ENCODE results near the gene RNASE8.
A peak's percentile ranks its signal among the peaks of the same experiment; 100 is the strongest.
"Not testable (repeated sequence)": the region's sequence is repeated elsewhere in the genome, so short reads cannot be mapped to it uniquely, and the experiment has no call there.

The RNASE8 gene, protein sequence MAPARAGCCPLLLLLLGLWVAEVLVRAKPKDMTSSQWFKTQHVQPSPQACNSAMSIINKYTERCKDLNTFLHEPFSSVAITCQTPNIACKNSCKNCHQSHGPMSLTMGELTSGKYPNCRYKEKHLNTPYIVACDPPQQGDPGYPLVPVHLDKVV

DNA sequence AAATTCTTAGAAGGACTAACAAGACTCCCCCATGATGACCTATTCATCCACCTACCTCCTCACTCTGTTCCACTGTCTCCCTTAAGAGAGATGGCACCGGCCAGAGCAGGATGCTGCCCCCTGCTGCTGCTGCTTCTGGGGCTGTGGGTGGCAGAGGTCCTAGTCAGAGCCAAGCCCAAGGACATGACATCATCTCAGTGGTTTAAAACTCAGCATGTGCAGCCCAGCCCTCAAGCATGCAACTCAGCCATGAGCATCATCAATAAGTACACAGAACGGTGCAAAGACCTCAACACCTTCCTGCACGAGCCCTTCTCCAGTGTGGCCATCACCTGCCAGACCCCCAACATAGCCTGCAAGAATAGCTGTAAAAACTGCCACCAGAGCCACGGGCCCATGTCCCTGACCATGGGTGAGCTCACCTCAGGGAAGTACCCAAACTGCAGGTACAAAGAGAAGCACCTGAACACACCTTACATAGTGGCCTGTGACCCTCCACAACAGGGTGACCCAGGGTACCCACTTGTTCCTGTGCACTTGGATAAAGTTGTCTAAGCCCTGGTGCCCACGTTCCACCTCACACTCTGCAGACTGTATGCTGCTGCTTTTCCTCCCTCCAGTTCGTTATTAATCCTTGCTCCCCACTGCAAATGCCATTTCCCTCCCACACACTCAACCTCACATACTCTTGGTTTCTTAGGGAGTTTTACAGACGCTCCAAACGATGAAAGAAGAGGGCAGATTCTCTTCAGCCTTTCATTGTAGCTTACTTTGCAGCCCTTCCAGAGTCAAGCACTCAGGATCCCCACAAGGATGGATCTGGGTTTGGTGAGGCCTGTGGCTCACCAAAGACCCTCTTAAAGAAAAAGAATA, at the start of gene RNASE8:
RNASE8 (plus strand) TSS at position 20 of the 873 bp plus-strand sequence; CDS start at position 91, 71 bp downstream.
- no peak for DNase-seq (ENCODE audit: low read depth)
- no peak within 1 kb of the TSS for H3K4me3 ChIP-seq (ENCODE audit: low read length)
- TF ChIP-seq, protein P1, sequence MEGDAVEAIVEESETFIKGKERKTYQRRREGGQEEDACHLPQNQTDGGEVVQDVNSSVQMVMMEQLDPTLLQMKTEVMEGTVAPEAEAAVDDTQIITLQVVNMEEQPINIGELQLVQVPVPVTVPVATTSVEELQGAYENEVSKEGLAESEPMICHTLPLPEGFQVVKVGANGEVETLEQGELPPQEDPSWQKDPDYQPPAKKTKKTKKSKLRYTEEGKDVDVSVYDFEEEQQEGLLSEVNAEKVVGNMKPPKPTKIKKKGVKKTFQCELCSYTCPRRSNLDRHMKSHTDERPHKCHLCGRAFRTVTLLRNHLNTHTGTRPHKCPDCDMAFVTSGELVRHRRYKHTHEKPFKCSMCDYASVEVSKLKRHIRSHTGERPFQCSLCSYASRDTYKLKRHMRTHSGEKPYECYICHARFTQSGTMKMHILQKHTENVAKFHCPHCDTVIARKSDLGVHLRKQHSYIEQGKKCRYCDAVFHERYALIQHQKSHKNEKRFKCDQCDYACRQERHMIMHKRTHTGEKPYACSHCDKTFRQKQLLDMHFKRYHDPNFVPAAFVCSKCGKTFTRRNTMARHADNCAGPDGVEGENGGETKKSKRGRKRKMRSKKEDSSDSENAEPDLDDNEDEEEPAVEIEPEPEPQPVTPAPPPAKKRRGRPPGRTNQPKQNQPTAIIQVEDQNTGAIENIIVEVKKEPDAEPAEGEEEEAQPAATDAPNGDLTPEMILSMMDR (conservative IDR thresholded peaks at IDR 0.05; ENCODE audit: low read depth, low read length), result no peak

DNA sequence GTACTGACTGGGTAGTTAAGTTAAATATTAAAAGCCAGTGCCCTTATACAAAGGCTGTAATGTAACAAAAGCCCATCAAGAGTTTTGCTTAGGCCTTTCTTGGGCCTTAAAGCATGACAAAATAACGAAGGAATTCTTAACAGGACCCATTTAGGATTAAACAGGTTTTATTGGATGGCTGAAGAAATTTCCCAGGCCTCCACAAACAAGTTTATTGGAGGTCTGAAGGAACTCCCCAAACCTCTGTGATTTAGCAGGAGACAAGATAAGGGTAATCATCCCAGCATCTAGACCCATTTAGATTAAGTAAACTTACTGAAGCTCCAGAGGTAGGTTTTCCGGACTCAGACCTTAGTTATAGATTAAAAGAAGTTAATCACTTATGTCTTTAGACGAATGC, 47.9 kb upstream of the RNASE8 start:
- H3K4me3 ChIP-seq (ENCODE audit: low read length); DNase-seq (ENCODE audit: low read depth): not testable (repeated sequence)

DNA sequence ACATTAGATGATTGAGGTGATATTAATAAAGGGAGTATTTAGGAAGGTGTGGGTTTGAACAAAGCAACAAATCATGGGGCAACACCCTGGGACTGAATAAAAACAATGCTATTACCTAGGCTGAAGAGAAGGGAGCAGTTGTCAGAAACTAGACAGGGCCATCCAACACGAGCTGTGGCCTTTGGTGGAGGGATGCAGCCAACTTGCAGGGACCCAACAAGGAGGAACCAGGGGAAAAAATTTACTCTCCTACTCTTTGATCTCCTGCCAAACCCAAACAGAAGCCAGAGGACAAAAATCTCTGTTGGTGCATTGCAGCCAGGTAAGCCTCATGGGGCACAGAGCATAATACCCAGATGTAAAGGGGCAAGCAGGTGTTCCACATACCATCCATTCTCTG, 46.5 kb upstream of the RNASE8 start:
- H3K4me3 ChIP-seq (ENCODE audit: low read length), result no peak overlapping the region
- DNase-seq (ENCODE audit: low read depth), result no peak
- TF ChIP-seq, protein P1 (conservative IDR thresholded peaks at IDR 0.05; ENCODE audit: low read depth, low read length), result no peak

DNA sequence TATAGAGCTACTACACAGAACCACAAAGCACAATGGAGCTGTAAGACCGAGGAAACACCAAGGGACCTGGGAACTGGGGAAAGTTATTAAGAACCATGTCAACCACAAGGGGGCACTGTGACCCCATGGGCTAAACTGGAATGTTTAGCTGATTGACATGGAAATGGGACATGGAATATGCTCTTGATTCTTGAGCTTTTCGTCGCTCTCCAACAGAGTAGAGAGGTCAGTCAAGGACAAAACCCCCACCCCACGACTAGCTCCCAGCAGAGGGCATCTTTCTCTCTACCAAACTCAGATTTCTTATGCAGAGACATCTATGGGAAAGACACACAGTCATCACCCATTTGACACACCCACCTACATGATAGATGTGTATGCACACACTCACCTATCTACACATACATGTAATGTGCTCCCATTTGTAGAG, 42.8 kb upstream of the RNASE8 start:
- TF ChIP-seq, protein P1 (conservative IDR thresholded peaks at IDR 0.05; ENCODE audit: low read depth, low read length), result peak; percentile 93
- H3K4me3 ChIP-seq (ENCODE audit: low read length), result no peak overlapping the region
- peak; percentile 51 for DNase-seq (ENCODE audit: low read depth)

DNA sequence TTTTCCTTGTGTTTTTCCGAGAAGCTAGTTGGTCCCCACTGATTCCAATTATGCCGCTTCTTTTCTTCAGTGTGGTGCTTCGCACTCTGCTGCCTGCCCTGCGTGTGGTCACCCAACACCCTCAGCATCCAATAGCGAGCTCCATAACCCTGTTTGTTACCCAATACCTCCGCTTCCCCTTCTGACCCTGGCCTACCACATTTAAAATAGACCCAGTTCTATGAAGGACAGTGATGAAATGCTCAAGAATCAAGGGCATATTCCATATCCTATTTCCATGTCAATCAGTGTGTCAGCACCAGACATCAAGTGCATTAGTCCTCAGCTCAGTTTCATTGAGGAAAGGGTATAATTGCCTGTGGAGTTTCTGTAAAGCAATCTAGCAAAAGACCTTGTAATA, 42.3 kb upstream of the RNASE8 start:
- no peak for DNase-seq (ENCODE audit: low read depth)
- TF ChIP-seq, protein P1 (conservative IDR thresholded peaks at IDR 0.05; ENCODE audit: low read depth, low read length), result no peak
- no peak overlapping the region for H3K4me3 ChIP-seq (ENCODE audit: low read length)

DNA sequence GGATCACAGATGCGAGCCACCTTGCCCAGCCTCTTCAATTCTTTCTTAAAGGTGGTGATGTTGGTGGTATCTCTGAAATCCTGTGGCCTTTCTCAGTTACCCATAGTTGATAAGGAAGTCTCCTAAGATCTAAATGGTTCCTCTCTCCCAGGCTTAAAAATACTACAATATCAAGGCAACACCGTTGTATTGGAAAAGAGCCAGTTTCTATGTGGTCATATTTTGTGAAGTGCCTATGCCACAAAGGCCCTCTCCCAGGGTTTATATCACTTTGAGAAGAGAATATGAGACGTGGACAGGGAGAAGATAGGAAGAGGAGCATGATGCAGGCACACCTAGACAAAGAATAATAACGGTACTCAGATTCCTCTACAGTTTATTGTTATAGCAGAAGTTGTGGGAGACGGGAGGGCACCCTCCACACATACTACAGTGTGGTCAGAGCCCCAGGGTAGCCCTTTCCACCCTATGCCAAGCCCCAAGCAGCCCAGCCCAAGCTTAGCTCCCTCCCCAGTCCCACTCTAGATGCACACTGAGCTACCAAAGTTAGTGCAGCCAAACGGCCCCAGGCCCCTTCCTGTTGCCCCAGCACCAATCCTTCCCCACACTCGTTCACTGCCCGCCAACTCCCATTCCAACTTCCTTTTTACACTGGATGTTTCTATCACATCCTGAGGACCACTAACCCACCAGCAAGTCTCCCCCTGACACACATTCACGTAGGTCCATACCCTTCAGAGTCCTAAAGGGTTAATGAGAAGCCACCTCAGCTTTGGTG, 41.0 kb upstream of the RNASE8 start:
- no peak overlapping the region for H3K4me3 ChIP-seq (ENCODE audit: low read length)
- TF ChIP-seq, protein P1 (conservative IDR thresholded peaks at IDR 0.05; ENCODE audit: low read depth, low read length), result no peak
- DNase-seq (ENCODE audit: low read depth), result no peak

DNA sequence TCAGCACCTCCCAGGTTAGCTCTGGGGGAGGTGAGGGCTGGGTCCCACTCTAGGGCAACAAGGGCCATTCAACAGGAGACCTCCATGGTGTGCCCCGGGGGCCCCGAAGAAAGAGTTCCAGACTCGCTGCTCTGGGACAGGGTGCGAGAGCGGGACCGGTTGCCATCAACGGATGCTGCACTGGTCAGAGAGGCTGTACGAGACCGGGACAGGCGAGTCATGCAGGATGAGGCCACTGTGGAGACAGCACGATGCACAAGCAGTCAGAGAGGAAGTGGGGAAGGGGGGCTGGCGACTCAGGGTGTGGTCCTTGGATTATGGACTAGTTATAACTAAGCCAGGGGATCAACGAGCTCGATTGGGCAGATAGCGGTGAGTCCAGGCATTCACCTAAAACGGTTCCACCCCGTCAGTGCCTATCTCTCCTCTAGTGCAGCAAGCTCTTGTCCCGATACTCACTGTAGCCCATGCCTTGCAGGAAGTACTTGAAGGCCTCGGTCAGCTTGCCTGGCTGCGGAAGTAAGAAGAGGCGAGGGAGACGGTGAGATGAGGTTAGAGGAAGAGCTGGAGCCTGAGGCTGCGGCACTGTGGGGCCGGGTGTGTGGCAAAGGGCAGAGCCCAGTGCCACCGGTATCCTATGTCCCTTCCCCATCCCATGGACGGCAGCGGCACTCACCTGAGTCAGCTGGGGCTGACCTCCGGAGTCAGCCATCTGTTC, 39.9 kb upstream of the RNASE8 start:
- TF ChIP-seq, protein P1 (conservative IDR thresholded peaks at IDR 0.05; ENCODE audit: low read depth, low read length), result no peak
- H3K4me3 ChIP-seq (ENCODE audit: low read length), result no peak overlapping the region
- DNase-seq (ENCODE audit: low read depth), result no peak
